Keratinocyte (primary cell): Measurements from ENCODE around the gene ORAI3.

Experiments used
- EZH2 ChIP-seq: IDR thresholded peaks from one replicate; pipeline ENCODE4 v1.6.1; 2012; ENCODE audit warnings: inconsistent platforms, mild to moderate bottlenecking, low read length, moderate library complexity
- TF ChIP-seq, protein P1 (sequence below), 3 experiments: IDR thresholded peaks in 1 of 3; conservative IDR thresholded peaks in 1 of 3; optimal IDR thresholded peaks in 1 of 3; 2 replicates in 2 of 3; 3 replicates in 1 of 3; pipeline versions ENCODE3 to v1.5.1; 2011; ENCODE audit warnings: low read length in 3 of 3, mild to moderate bottlenecking in 3 of 3, moderate library complexity in 2 of 3, control low read depth in 1 of 3, inconsistent platforms in 1 of 3; ENCODE audit not compliant: insufficient read depth in 2 of 3; ENCODE audit errors: extremely low read depth in 1 of 3

DNA sequence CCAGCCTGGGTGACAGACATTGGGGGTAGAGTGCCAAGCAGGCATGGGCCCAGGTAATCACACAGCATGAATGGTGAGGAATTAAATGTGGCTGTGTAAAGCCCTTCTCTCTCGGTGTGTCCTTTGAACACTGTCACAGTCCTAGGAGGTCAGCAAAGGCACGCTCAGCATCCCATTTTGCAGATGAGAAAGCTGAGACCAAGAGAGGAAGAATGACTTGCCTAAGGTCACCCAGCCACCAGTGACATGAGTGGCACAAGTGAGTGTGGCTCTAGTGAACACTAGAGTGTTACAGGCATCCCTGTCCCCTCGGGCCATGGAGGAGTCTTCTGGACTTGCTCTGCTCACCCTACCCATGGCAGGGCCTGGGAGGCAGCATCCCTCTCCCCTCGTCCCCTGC is 41.8 kb upstream of the ORAI3 start:
- TF ChIP-seq, protein P1, sequence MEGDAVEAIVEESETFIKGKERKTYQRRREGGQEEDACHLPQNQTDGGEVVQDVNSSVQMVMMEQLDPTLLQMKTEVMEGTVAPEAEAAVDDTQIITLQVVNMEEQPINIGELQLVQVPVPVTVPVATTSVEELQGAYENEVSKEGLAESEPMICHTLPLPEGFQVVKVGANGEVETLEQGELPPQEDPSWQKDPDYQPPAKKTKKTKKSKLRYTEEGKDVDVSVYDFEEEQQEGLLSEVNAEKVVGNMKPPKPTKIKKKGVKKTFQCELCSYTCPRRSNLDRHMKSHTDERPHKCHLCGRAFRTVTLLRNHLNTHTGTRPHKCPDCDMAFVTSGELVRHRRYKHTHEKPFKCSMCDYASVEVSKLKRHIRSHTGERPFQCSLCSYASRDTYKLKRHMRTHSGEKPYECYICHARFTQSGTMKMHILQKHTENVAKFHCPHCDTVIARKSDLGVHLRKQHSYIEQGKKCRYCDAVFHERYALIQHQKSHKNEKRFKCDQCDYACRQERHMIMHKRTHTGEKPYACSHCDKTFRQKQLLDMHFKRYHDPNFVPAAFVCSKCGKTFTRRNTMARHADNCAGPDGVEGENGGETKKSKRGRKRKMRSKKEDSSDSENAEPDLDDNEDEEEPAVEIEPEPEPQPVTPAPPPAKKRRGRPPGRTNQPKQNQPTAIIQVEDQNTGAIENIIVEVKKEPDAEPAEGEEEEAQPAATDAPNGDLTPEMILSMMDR (optimal IDR thresholded peaks at IDR 0.05 in 1 of 3, IDR thresholded peaks at IDR 0.05 in 1 of 3, conservative IDR thresholded peaks at IDR 0.05 in 1 of 3; ENCODE audit: extremely low read depth in 1 of 3, insufficient read depth in 2 of 3, low read length in 3 of 3): no peak
- no peak for TF ChIP-seq EZH2
